Natural killer cell (primary cell): Measurements from ENCODE around the gene CBARP. TPM values are rescaled to one million over a fixed set of nuclear protein-coding genes. Genes with fewer than 3 reads are reported as not detected.

Experiments used
- ATAC-seq, 3 donors: fragments of 150-1000 bp in 2 of 3; fragments of 200-7000 bp in 1 of 3; cut with Tn5 transposase; 1 replicate in 1 of 3; 2 replicates in 2 of 3; pipeline ENCODE4 v1.10.0; 2021; ENCODE audit warnings: mild to moderate bottlenecking in 2 of 3, moderate library complexity in 2 of 3
- DNase-seq, 2 donors: peaks; one replicate each; pipeline versions ENCODE4 v3.0.0 to v3.0.0-alpha.2; 2013 to 2021; ENCODE audit warnings: mixed read lengths in 1 of 2
- H3K27ac ChIP-seq: one replicate; pipeline ENCODE4 v1.5.1; 2013; ENCODE audit warnings: mild to moderate bottlenecking, low read length
- H3K27me3 ChIP-seq: one replicate; pipeline ENCODE4 v1.6.1; 2013; ENCODE audit warnings: low read length; ENCODE audit not compliant: control insufficient read depth, insufficient read depth
- H3K36me3 ChIP-seq: one replicate; pipeline ENCODE4 v1.6.1; 2013; ENCODE audit warnings: low read length; ENCODE audit not compliant: control insufficient read depth, insufficient read depth
- H3K4me1 ChIP-seq: one replicate; pipeline ENCODE4 v1.6.1; 2013; ENCODE audit warnings: low read length; ENCODE audit not compliant: control insufficient read depth, insufficient read depth
- H3K4me3 ChIP-seq: one replicate; pipeline ENCODE4 v1.5.1; 2013; ENCODE audit warnings: low read length
- H3K9me3 ChIP-seq: one replicate; pipeline ENCODE4 v1.6.1; 2013; ENCODE audit warnings: low read length; ENCODE audit not compliant: control insufficient read depth, insufficient read depth
- H3K27ac Mint-ChIP-seq, 2 donors: one replicate each; pipeline ENCODE4 v1.8.0; 2022; ENCODE audit warnings: mild to moderate bottlenecking in 2 of 2, mixed read lengths in 2 of 2, moderate library complexity in 1 of 2
- H3K27me3 Mint-ChIP-seq, 2 donors: one replicate each; pipeline ENCODE4 v1.8.0; 2022; ENCODE audit warnings: low read depth in 2 of 2, mixed read lengths in 2 of 2
- H3K36me3 Mint-ChIP-seq: one replicate; pipeline ENCODE4 v1.8.0; 2022; ENCODE audit warnings: mixed read lengths
- H3K4me1 Mint-ChIP-seq, 2 donors: one replicate each; pipeline ENCODE4 v1.8.0; 2022; ENCODE audit warnings: mixed read lengths in 2 of 2
- H3K4me3 Mint-ChIP-seq: one replicate; pipeline ENCODE4 v1.8.0; 2022; ENCODE audit warnings: mild to moderate bottlenecking, moderate library complexity, mixed read lengths
- H3K9me3 Mint-ChIP-seq, 2 donors: one replicate each; pipeline ENCODE4 v1.8.0; 2022; ENCODE audit warnings: mixed read lengths in 2 of 2
- whole genome bisulfite sequencing: methylation state at CpG from one replicate; pipeline ENCODE4 v1.1.7; 2013; ENCODE audit warnings: missing lambda C conversion rate; ENCODE audit not compliant: insufficient coverage; 5-methylcytosine and 5-hydroxymethylcytosine counted together
- intact Hi-C: fragments of 100-400 bp; cut with micrococcal nuclease; formaldehyde crosslinking; loops from one replicate; pipeline ENCODE4 v1.14.2; 2022
- total RNA-seq, 4 donors: library from RNA; stranded (reverse); fragments of 120-200 nt in 1 of 4; gene quantifications; one replicate each; pipeline versions ENCODE4 v1.2.3 to v1.2.4, GENCODE V29; 2013 to 2022
- TF ChIP-seq, protein P1 (sequence below): fragments of 200-600 bp; IDR thresholded peaks from one replicate; pipeline ENCODE4 v1.8.0; 2022; ENCODE audit warnings: antibody characterized with exemption

CBARP gene
- total RNA-seq, 3 donors from 2014 or later (not counting 1 experiment from before 2014, with no cell fraction given), result 0.14 to 0.41 TPM; not detected in 1

DNA sequence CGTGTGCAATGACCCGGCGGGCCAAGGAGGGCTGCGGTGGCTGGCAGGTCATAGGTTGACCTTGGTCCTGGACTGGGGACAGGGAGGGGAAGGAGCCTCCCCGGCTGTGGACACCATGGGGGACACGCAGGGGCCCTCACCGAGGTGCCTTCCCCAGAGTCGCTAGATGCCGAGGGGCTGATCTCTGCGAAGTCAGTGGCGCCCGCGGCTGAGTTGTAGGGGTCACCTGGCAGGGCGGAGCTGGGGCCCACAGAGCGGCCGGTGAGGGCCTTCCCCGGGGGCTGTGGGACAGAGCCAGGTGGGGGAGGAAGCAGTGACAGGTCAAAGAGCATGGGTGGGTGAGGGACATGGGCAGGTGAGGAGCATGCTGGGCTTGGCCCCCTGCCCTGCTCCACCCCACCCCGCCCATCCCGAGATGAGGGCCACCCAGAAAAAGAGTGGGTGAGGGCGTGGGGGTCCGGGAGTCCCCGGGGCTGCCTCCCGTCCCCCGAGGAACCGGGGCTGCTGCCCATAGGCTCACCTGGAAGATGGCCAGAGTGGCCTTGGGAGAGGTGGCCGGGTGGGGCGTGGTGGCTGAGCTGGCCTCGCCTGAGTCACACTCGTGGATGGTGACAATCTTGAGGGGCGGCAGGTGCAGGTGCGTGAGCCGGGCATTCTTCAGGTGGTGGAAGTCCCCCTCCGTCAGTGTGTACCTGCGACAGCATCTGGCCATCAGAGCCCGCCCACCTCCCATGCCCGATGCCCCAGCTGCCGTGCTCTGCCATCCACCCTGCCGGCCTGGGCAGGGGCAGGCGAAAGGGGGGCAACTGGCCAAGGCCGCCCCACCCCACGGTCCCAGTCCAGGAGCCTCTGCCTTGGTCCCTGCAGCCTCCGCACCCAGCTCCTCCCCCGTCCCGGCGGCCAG, 3.5 kb downstream of the CBARP start:
- H3K9me3 ChIP-seq, result no peaks in the 10 kb centered on the region
- no peaks in the 10 kb centered on the region for H3K9me3 Mint-ChIP-seq
- intact Hi-C loops, result no loop called here
- H3K27ac Mint-ChIP-seq, result no peak overlapping the region
- peaks cover 16% of the 10 kb centered on the region for H3K4me1 ChIP-seq
- DNase-seq (no peak), ATAC-seq (no peak)
- H3K27me3 ChIP-seq, result peaks cover 15% of the 10 kb centered on the region
- H3K4me3 ChIP-seq, result no peak overlapping the region
- no peaks in the 10 kb centered on the region for H3K36me3 Mint-ChIP-seq
- WGBS, result 94% methylated on average over 45 of the region's 45 CpGs
- no peak overlapping the region for H3K4me3 Mint-ChIP-seq
- TF ChIP-seq, protein P1, sequence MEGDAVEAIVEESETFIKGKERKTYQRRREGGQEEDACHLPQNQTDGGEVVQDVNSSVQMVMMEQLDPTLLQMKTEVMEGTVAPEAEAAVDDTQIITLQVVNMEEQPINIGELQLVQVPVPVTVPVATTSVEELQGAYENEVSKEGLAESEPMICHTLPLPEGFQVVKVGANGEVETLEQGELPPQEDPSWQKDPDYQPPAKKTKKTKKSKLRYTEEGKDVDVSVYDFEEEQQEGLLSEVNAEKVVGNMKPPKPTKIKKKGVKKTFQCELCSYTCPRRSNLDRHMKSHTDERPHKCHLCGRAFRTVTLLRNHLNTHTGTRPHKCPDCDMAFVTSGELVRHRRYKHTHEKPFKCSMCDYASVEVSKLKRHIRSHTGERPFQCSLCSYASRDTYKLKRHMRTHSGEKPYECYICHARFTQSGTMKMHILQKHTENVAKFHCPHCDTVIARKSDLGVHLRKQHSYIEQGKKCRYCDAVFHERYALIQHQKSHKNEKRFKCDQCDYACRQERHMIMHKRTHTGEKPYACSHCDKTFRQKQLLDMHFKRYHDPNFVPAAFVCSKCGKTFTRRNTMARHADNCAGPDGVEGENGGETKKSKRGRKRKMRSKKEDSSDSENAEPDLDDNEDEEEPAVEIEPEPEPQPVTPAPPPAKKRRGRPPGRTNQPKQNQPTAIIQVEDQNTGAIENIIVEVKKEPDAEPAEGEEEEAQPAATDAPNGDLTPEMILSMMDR, result no peak
- H3K27ac ChIP-seq, result no peak overlapping the region
- H3K36me3 ChIP-seq, result no peaks in the 10 kb centered on the region
- H3K27me3 Mint-ChIP-seq, result peaks cover 10 to 11% of the 10 kb centered on the region in 2 donors
- peaks cover 10 to 12% of the 10 kb centered on the region in 2 donors for H3K4me1 Mint-ChIP-seq

DNA sequence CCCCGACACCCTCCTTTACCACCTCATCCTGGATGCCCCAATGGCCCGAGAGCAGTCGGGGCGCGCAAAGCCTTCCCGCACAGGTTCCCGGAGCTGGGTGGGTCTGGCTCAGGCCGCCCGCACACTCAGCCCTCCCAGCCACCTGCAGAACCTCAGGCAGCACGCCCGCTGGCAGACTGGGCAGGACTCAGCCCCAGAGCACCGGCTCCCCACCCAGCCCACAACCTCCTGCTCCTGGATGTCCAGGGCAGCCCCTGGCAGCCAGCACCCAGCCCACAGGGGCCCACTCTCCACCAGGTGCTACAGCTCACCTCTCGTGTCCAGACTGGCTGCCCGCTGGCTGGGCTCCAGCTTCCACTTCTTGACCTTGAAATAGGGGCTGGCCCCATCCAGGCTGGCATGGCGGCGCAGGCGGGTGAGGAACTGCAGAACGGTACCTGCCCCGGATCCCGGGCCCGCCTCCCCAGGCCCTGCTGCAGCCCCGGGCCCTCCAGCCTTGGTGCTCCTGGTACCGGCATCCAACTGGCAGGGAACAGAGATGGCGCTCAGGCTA, 4.6 kb downstream of the CBARP start:
- WGBS, result 91% methylated on average over 24 of the region's 24 CpGs
- Mint-ChIP-seq H3K27me3 (peaks cover under 1 to 4% of the 10 kb centered on the region in 2 donors), H3K27ac (no peak overlapping the region), H3K36me3 (no peaks in the 10 kb centered on the region), H3K4me3 (no peak overlapping the region), H3K4me1 (peaks cover 1% of the 10 kb centered on the region in 2 donors), H3K9me3 (no peaks in the 10 kb centered on the region)
- Histone ChIP-seq H3K9me3 (no peaks in the 10 kb centered on the region), H3K27me3 (peaks cover 10% of the 10 kb centered on the region), H3K36me3 (peaks cover under 1% of the 10 kb centered on the region), H3K4me1 (peaks cover 8% of the 10 kb centered on the region), H3K4me3 (no peak overlapping the region), H3K27ac (no peak overlapping the region)
- intact Hi-C loops, result no loop called here
- ATAC-seq (no peak), DNase-seq (no peak)
- TF ChIP-seq, protein P1, result no peak

DNA sequence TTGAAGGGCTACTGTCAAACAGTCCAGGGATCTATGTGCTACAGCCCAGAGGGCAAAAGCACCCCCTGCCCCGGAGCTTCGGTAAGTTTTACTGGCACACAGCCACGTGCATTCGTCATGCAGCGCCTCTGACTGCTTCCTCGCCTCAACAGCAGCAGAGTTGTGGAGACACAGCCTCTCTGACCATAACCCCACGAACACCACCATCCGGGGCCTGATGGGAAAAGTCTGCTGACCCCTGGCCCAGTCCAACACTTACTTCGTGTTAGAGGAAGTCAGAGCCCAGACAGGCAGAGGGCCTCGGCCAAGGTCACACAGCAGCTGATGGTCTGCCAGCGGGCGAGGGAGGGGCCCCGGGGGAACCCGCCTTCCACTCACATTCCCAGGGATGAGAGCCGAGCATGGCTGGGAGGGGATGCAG, 5.1 kb downstream of the CBARP start:
- WGBS, result 56% methylated on average over 15 of the region's 15 CpGs
- H3K27ac ChIP-seq, result no peak overlapping the region
- TF ChIP-seq, protein P1, result no peak
- no peaks in the 10 kb centered on the region for H3K4me1 Mint-ChIP-seq
- peaks cover 3% of the 10 kb centered on the region for H3K36me3 ChIP-seq
- H3K9me3 Mint-ChIP-seq, result no peaks in the 10 kb centered on the region
- H3K9me3 ChIP-seq, result no peaks in the 10 kb centered on the region
- H3K27me3 Mint-ChIP-seq, result peaks cover 0 to 3% of the 10 kb centered on the region in 2 donors
- H3K4me3 Mint-ChIP-seq, result no peak overlapping the region
- peaks cover 5% of the 10 kb centered on the region for H3K4me1 ChIP-seq
- no peak overlapping the region for H3K4me3 ChIP-seq
- no peaks in the 10 kb centered on the region for H3K36me3 Mint-ChIP-seq
- no peak overlapping the region for H3K27ac Mint-ChIP-seq
- intact Hi-C loops, result no loop called here
- no peak for ATAC-seq
- peaks cover 8% of the 10 kb centered on the region for H3K27me3 ChIP-seq
- no peak for DNase-seq
